ENCODE data around the gene LRRC3B.

GRCh38 chr3:26639339-26639738 lies 16.8 kb downstream of the LRRC3B start:
- TF ChIP-seq EZH2 (IDR thresholded peaks at IDR 0.05; ENCODE audit: borderline replicate concordance, low read depth, low read length, severe bottlenecking), result no peak
- TF ChIP-seq CTCF (IDR thresholded peaks at IDR 0.05; ENCODE audit: extremely low read depth in 1 of 2, insufficient read depth in 1 of 2, low read depth in 1 of 2, low read length in 2 of 2), result no peak

Measured in endothelial cell of umbilical vein (primary cell).